K562 (cell line): ENCODE measurements around the gene PRKCE. TPM values are rescaled to one million over a fixed set of nuclear protein-coding genes. Genes with fewer than 3 reads are reported as not detected.

ENCODE experiments used
- ATAC-seq: fragments of 200-7000 bp; cut with Tn5 transposase; 3 replicates; pipeline ENCODE4 v1.9.1; 2020; ENCODE audit warnings: moderate library complexity
- BruUV-seq: library from RNA; stranded (reverse); fragments of 400-500 nt; replicated peaks from 2 replicates; lab custom pipeline; 2021; lab: Mats Ljungman, UMichigan
- CTCF ChIA-PET: fragments of 300-600 bp; formaldehyde crosslinking; extraction: SDS; loops from one replicate; lab custom pipeline; 2021; ENCODE audit warnings: low intra/inter-chr PET ratio; lab: Yijun Ruan, JAX
- POLR2A ChIA-PET: fragments of 300-600, 350-650 bp; sonication (Branson Sonifier 250); formaldehyde crosslinking; extraction: SDS; loops from one replicate; lab custom pipeline; 2021; ENCODE audit warnings: antibody characterized with exemption, inconsistent platforms; lab: Yijun Ruan, JAX
- DNase-seq, 4 experiments: peaks; one replicate each; pipeline versions ENCODE4 v3.0.0 to v3.0.0-alpha.2; 2011 to 2018; ENCODE audit warnings: low spot score in 3 of 4, mixed read lengths in 3 of 4; ENCODE audit errors: extremely low read depth in 1 of 4
- FAIRE-seq: peaks from 2 replicates; lab custom pipeline; 2011; peaks lifted over from hg19 to GRCh38; lab: Jason Lieb, UNC
- H2AFZ ChIP-seq: 2 replicates; pipeline ENCODE4 v1.6.0; 2011; ENCODE audit warnings: low read depth, low read length, control low read depth, inconsistent platforms
- H3K27ac ChIP-seq: fragments of 200-600 bp; 3 replicates; pipeline ENCODE4 v1.8.0; 2011; ENCODE audit warnings: low read depth, mild to moderate bottlenecking, control low read depth, inconsistent platforms, low read length, moderate library complexity, mixed read lengths; ENCODE audit errors: extremely low read depth
- H3K27me3 ChIP-seq, 2 experiments: fragments of 300-600 bp in 1 of 2; 2 replicates in 1 of 2; 3 replicates in 1 of 2; pipeline versions ENCODE4 v1.6.0 to v1.8.0; 2011; ENCODE audit warnings: inconsistent platforms in 2 of 2, low read length in 2 of 2, mild to moderate bottlenecking in 1 of 2, mixed read lengths in 1 of 2, moderate library complexity in 1 of 2; ENCODE audit not compliant: control insufficient read depth in 2 of 2, insufficient read depth in 2 of 2
- H3K36me3 ChIP-seq: fragments of 300-600 bp; 3 replicates; pipeline ENCODE4 v1.8.0; 2011; ENCODE audit warnings: mild to moderate bottlenecking, low read length, inconsistent platforms; ENCODE audit not compliant: control insufficient read depth, insufficient read depth
- H3K4me1 ChIP-seq, 2 experiments: fragments of 200-600 bp in 1 of 2; replicated peaks in 1 of 2; 2 replicates in 1 of 2; 3 replicates in 1 of 2; pipeline versions ENCODE4 v1.5.1 to v1.8.0; 2011; ENCODE audit warnings: inconsistent platforms in 2 of 2, low read length in 2 of 2, mild to moderate bottlenecking in 1 of 2, mixed read lengths in 1 of 2, moderate library complexity in 1 of 2; ENCODE audit not compliant: control insufficient read depth in 2 of 2, insufficient read depth in 2 of 2
- H3K4me2 ChIP-seq: 2 replicates; pipeline ENCODE4 v1.6.1; 2011; ENCODE audit warnings: low read length, control low read depth, inconsistent platforms, mixed read lengths; ENCODE audit not compliant: insufficient read depth
- H3K4me3 ChIP-seq: fragments of 200-600 bp; sonication (generic), shearing (Covaris generic); 2 replicates; pipeline ENCODE4 v1.5.1; 2016; ENCODE audit warnings: control low read depth, inconsistent platforms
- H3K79me2 ChIP-seq: fragments of 200-600 bp; 3 replicates; pipeline ENCODE4 v1.8.0; 2011; ENCODE audit warnings: low read length, inconsistent platforms; ENCODE audit not compliant: control insufficient read depth, insufficient read depth
- H3K9ac ChIP-seq, 2 experiments: 2 replicates each; pipeline versions ENCODE4 v1.6.0 to v1.6.1; 2011; ENCODE audit warnings: low read depth in 2 of 2, low read length in 2 of 2, control low read depth in 1 of 2, inconsistent platforms in 1 of 2, mild to moderate bottlenecking in 1 of 2, mixed read lengths in 1 of 2; ENCODE audit not compliant: insufficient read depth in 1 of 2
- H3K9me1 ChIP-seq: one replicate; pipeline ENCODE4 v1.6.0; 2011; ENCODE audit warnings: inconsistent platforms, mild to moderate bottlenecking, low read length, moderate library complexity; ENCODE audit not compliant: control insufficient read depth, insufficient read depth
- H3K9me3 ChIP-seq: replicated peaks from 2 replicates; pipeline ENCODE4 v1.5.1; 2011; ENCODE audit warnings: low read depth, low read length, inconsistent platforms; ENCODE audit not compliant: control insufficient read depth, insufficient read depth
- H4K20me1 ChIP-seq: replicated peaks from 2 replicates; pipeline ENCODE4 v1.6.1; 2011; ENCODE audit warnings: low read length, inconsistent platforms, mixed read lengths; ENCODE audit not compliant: control insufficient read depth, insufficient read depth
- CBX1 ChIP-seq: sonication (generic); IDR thresholded peaks from 2 replicates; pipeline ENCODE4 v1.6.1; 2016; ENCODE audit warnings: antibody characterized with exemption, low read depth, mild to moderate bottlenecking
- DDX20 ChIP-seq: fragments of 450-650 bp; IDR thresholded peaks from 2 replicates; pipeline ENCODE4 v1.6.1; 2016; ENCODE audit warnings: missing genetic modification characterization, low read depth, mild to moderate bottlenecking, missing compliant biosample characterization, moderate library complexity
- E2F3 ChIP-seq: fragments of 250-450 bp; sonication (Bioruptor Pico); IDR thresholded peaks from 2 replicates; pipeline ENCODE4 v1.4.0; 2020; ENCODE audit warnings: mild to moderate bottlenecking
- L3MBTL2 ChIP-seq: fragments of 450-650 bp; IDR thresholded peaks from 2 replicates; pipeline ENCODE4 v1.6.1; 2016; ENCODE audit warnings: mild to moderate bottlenecking, moderate library complexity
- NFIC ChIP-seq: fragments of 450-650 bp; IDR thresholded peaks from 2 replicates; pipeline ENCODE4 v1.6.1; 2017; ENCODE audit warnings: mild to moderate bottlenecking, inconsistent platforms
- ZNF121 ChIP-seq: sonication (generic); formaldehyde crosslinking; conservative IDR thresholded peaks from 2 replicates; pipeline ENCODE4 v1.8.0; 2022; ENCODE audit warnings: missing genetic modification reagents
- ZNF766 ChIP-seq: fragments of 200-800 bp; sonication (Bioruptor generic); conservative IDR thresholded peaks from 2 replicates; pipeline ENCODE4 v1.6.1; 2016; ENCODE audit warnings: missing genetic modification characterization, missing compliant biosample characterization
- ZNF79 ChIP-seq: fragments of 250-450 bp; sonication (Bioruptor Pico); IDR thresholded peaks from 2 replicates; pipeline ENCODE4 v1.4.0; 2020; ENCODE audit warnings: low read depth, mild to moderate bottlenecking, moderate library complexity
- whole genome bisulfite sequencing: fragments of 100-300 bp; shearing (Covaris generic); methylation state at CpG from one replicate; pipeline ENCODE4 v1.1.6; 2016; ENCODE audit warnings: low coverage, mixed read lengths; ENCODE audit not compliant: insufficient coverage; ENCODE audit errors: missing lambda C conversion rate; 5-methylcytosine and 5-hydroxymethylcytosine counted together
- in situ Hi-C: fragments of 300-500 bp; cut with MboI; formaldehyde crosslinking; loops from 4 replicates; pipeline ENCODE4 v1.15.0; 2018; ENCODE audit warnings: inconsistent platforms, mixed read lengths
- intact Hi-C: fragments of 100-400 bp; cut with micrococcal nuclease; formaldehyde crosslinking; loops from 2 replicates; pipeline ENCODE4 v1.14.2; 2022
- polyA plus RNA-seq, 8 experiments: library from polyadenylated mRNA; depleted of rRNA in 4 of 8; stranded (reverse) in 5 of 8; unstranded in 3 of 8; fragments of >200 nt; fragmentation: Nextera tagmentation in 2 of 8; fragmentation: Illumina TruSeq in 1 of 8; extraction: Ambion mirVana in 2 of 8; extraction: Trizol in 1 of 8; gene quantifications; 2 replicates each; pipeline versions ENCODE4 v1.2.1 to v1.2.3, GENCODE V29; 2011 to 2014; ENCODE audit warnings: inconsistent platforms in 1 of 8, missing spikeins in 1 of 8
- total RNA-seq, 7 experiments: library from RNA; depleted of rRNA in 6 of 7; stranded (reverse); fragments of >200 nt in 6 of 7; fragmentation: Illumina TruSeq in 2 of 7; extraction: Trizol in 2 of 7; gene quantifications; 2 replicates each; pipeline versions ENCODE4 v1.2.1 to v1.2.3, GENCODE V29; 2011 to 2021; ENCODE audit warnings: low replicate concordance in 1 of 7

PRKCE gene
- total and polyA plus RNA-seq, 9 of the 15 experiments (the other 6 are each of a cell fraction or from before 2014, with no cell fraction given): 0.06 to 1.0 (median 0.22) TPM; not detected in 1

DNA sequence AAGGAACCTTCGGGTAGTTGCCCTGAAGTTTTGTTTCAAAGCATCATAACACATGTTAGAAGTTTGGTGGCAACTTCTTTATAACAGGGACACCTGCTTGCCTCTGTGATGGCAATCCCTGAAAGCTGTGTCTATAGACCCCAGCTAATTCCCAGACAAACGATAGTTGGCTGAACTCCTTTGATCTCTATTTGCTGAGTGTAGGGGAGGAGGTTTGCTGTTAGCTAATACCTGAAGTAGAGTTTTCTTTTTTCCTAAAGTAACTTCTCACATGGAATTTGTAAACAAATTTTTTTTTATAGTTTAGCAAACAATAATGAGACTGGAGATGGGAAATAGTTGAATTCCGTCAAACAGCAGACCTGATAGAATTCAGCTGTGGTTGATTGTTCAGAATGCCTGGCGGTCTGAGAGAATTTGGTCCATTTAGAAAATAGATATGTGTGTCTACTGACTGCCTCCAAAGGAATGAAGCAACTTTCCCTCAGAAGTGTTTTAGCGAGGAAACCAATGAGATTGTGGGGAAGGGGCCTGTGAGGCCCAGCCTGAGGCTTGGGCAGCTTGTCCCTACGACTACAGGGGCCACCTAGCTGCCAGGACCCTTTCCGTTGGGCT lies 522.3 kb downstream of the PRKCE start:
- WGBS: 28% methylated on average over 7 of the region's 7 CpGs
- Histone ChIP-seq H4K20me1 (no peaks in the 10 kb centered on the region; the same call in 1 of the 2 replicates), H3K4me2 (no peak overlapping the region), H3K9me3 (no peaks in the 10 kb centered on the region), H3K4me3 (no peak overlapping the region), H3K4me1 (peaks cover 0 to 5% of the 10 kb centered on the region in 2 experiments; a peak in 2 of 5 replicates), H3K9me1 (no peaks in the 10 kb centered on the region), H3K27me3 (peaks cover 0 to 13% of the 10 kb centered on the region in 2 experiments; a peak in 4 of 5 replicates), H3K9ac (no peak overlapping the region), H3K36me3 (no peaks in the 10 kb centered on the region), H3K79me2 (no peaks in the 10 kb centered on the region)
- in situ Hi-C loops (no loop called here), intact Hi-C loops (no loop called here)
- FAIRE-seq (no peak), DNase-seq (no peak), ATAC-seq (no peak)
- CTCF ChIA-PET: no interaction called here
- POLR2A ChIA-PET: interaction anchor here (0.9 to 1.7 kb wide), 2 partner anchors 12 to 15 kb away, joined by 3 to 4 read pairs; no protein-coding TSS in a partner anchor
- TF ChIP-seq CBX1: no peak
- TF ChIP-seq, all 486 proteins: peak for 0
- H3K27ac ChIP-seq: no peak overlapping the region
- H2AFZ ChIP-seq: no peak overlapping the region
- no TSS peak for BruUV-seq

DNA sequence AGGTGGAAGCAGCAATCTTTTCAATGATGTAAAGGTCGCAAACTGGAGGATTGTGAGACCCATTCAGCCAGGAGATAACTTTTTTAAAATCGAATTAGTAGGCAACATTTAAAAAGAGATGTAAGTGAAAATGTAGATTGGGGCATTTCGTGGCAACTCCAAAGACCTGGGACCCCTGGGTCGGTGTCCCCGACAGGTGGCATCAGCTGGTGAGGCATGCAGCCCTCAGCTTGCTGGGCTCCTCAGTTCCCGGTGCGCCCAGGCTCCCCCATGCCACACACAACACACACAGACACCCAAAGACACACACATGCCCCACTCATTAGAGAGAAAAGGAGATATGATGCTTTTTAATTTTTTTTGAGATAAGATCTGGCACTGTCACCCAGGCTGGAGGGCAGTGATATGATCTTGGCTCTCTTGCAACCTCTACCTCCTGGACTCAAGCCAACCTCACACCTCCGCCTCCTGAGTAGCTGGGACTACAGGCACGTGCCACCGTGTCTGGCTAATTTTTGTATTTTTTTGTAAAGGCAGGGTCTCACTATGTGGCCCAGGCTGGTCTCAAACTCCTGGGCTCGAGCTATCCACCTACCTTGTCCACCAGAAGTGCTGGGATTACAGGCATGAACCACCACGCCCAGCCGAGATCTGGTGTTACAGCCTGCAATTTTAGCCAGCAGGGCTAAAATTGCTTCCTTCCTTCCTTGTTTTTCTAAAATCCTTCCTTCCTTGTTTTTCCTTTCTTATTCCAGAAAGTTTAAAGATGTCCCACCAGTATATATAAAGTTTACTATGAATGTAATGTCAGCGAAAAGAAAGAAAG lies 523.1 kb downstream of the PRKCE start:
- Histone ChIP-seq H3K4me3 (no peak overlapping the region), H3K27ac (no peak overlapping the region), H3K36me3 (no peaks in the 10 kb centered on the region), H4K20me1 (no peaks in the 10 kb centered on the region; the same call in 1 of the 2 replicates), H3K9ac (no peak overlapping the region), H3K9me3 (no peaks in the 10 kb centered on the region), H2AFZ (no peak overlapping the region), H3K79me2 (no peaks in the 10 kb centered on the region), H3K9me1 (no peaks in the 10 kb centered on the region), H3K27me3 (peaks cover 0 to 8% of the 10 kb centered on the region in 2 experiments; a peak in 4 of 5 replicates), H3K4me2 (no peak overlapping the region), H3K4me1 (peaks cover 0 to 5% of the 10 kb centered on the region in 2 experiments; a peak in 3 of 5 replicates)
- FAIRE-seq: no peak
- intact Hi-C loops (no loop called here), in situ Hi-C loops (no loop called here)
- CTCF ChIA-PET: no interaction called here
- BruUV-seq: no TSS peak
- POLR2A ChIA-PET: interaction anchor here (0.6 to 1.7 kb wide), 2 partner anchors 13 to 54 kb away, joined by 3 to 4 read pairs; no protein-coding TSS in a partner anchor
- ATAC-seq: no peak
- 36% methylated on average over 13 of the region's 14 CpGs for WGBS
- peak; percentile 46 for TF ChIP-seq NFIC
- peak; percentile 29; the same call in 1 of the 2 replicates for TF ChIP-seq L3MBTL2
- TF ChIP-seq E2F3 (CRISPR knock-in tag): no peak
- TF ChIP-seq ZNF121 (CRISPR knock-in tag): 0 out of 2 replicates have a peak, but pooled peaks have one; percentile 27
- TF ChIP-seq ZNF766 (CRISPR knock-in tag): peak; percentile 80
- TF ChIP-seq ZNF79 (CRISPR knock-in tag): no peak
- TF ChIP-seq DDX20: no peak
- DNase-seq: no peak
